Measurements from ENCODE around the gene OR51A7.

GRCh38 chr11:4919250-4919649, 15.7 kb downstream of the OR51A7 start, which contains the start of gene OR51G2:
- TF ChIP-seq CTCF (IDR thresholded peaks at IDR 0.05) (no peak), EZH2 (IDR thresholded peaks at IDR 0.05; ENCODE audit: borderline replicate concordance, insufficient read depth, low read depth, low read length, poor library complexity, severe bottlenecking) (no peak)

Measured in B cell (primary cell).